KBM-7 (cell line): ENCODE measurements around the gene TOB1.

Experiments used
- DNase-seq: peaks from one replicate; pipeline ENCODE4 v3.0.0-alpha.2; 2015
- in situ Hi-C: fragments of 300-500 bp; cut with MboI; formaldehyde crosslinking; loops from 2 replicates; pipeline ENCODE4 v1.14.3; 2020; ENCODE audit warnings: low sequenced_read_pairs, low pct_unique_long_range_greater_than_20kb, mixed read lengths

The TOB1 gene

GRCh38 chr17:50855708-50856330 is 10.3 kb downstream of the TOB1 start:
- in situ Hi-C loops, result loop anchor here (10.0 kb wide), 1 partner anchor 99 kb away; no protein-coding TSS in a partner anchor
- DNase-seq, result no peak

GRCh38 chr17:50853781-50854180 is 12.4 kb downstream of the TOB1 start:
- in situ Hi-C loops, result loop anchor here (10.0 kb wide), 1 partner anchor 101 kb away; no protein-coding TSS in a partner anchor
- DNase-seq, result no peak

GRCh38 chr17:50853015-50853615 is 13.0 kb downstream of the TOB1 start:
- in situ Hi-C loops, result loop anchor here (10.0 kb wide), 1 partner anchor 102 kb away; no protein-coding TSS in a partner anchor
- no peak for DNase-seq

- DNase-seq, result no peak
- in situ Hi-C loops, result loop anchor here (10.0 kb wide), 1 partner anchor 104 kb away; no protein-coding TSS in a partner anchor
These were observed 15.5 kb downstream of the TOB1 start for GRCh38 chr17:50850640-50851039.

- DNase-seq, result peak; percentile 50
- in situ Hi-C loops, result no loop called here
These were observed 17.4 kb downstream of the TOB1 start for GRCh38 chr17:50848711-50849110.

- DNase-seq, result no peak
- in situ Hi-C loops, result no loop called here
These were observed 18.1 kb downstream of the TOB1 start for GRCh38 chr17:50848039-50848438.

GRCh38 chr17:50847566-50847965 is 18.6 kb downstream of the TOB1 start:
- no peak for DNase-seq
- in situ Hi-C loops, result no loop called here

- no peak for DNase-seq
- in situ Hi-C loops, result no loop called here
These were observed 20.7 kb downstream of the TOB1 start for GRCh38 chr17:50845240-50846147.

- in situ Hi-C loops, result no loop called here
- no peak for DNase-seq
These were observed 21.9 kb downstream of the TOB1 start for GRCh38 chr17:50844117-50844700.

GRCh38 chr17:50843150-50843905 is 22.8 kb downstream of the TOB1 start:
- no peak for DNase-seq
- in situ Hi-C loops, result no loop called here

GRCh38 chr17:50842506-50843149 is 23.5 kb downstream of the TOB1 start:
- in situ Hi-C loops, result no loop called here
- no peak for DNase-seq

GRCh38 chr17:50841949-50842354 is 24.2 kb downstream of the TOB1 start:
- in situ Hi-C loops, result no loop called here
- peak; percentile 89 for DNase-seq

GRCh38 chr17:50841277-50841948 is 24.7 kb downstream of the TOB1 start:
- in situ Hi-C loops, result no loop called here
- DNase-seq, result no peak

- in situ Hi-C loops, result no loop called here
- no peak for DNase-seq
These were observed 25.8 kb downstream of the TOB1 start for GRCh38 chr17:50840311-50840851.

GRCh38 chr17:50839591-50840310 is 26.4 kb downstream of the TOB1 start:
- in situ Hi-C loops, result no loop called here
- DNase-seq, result no peak

- no peak for DNase-seq
- in situ Hi-C loops, result no loop called here
These were observed 27.9 kb downstream of the TOB1 start for GRCh38 chr17:50837980-50838954.
